Mesenteric fat pad (tissue), 1 donor: ENCODE measurements around the gene INPP5K. TPM values are rescaled to one million over a fixed set of nuclear protein-coding genes. Genes with fewer than 3 reads are reported as not detected.
"Not testable (repeated sequence)": the region's sequence is repeated elsewhere in the genome, so short reads cannot be mapped to it uniquely, and the experiment has no call there.

Experiments used
- DNase-seq: peaks from one replicate; pipeline ENCODE4 v3.0.0-alpha.2; 2020; ENCODE audit warnings: low spot score
- total RNA-seq: library from RNA; stranded (reverse); fragmentation: NEBNext Ultra II Directional; extraction: Animal tissue kit (Norgen Biotek cat#: 25700); gene quantifications from one replicate; pipeline ENCODE4 v1.2.1, GENCODE V29; 2021
- donor health status: DM: yes; HTN: yes; CAD: no.

Gene INPP5K
- total RNA-seq, 1 donor from 2014 or later: 77.6 TPM

- no peak for DNase-seq
These were observed 31.6 kb upstream of the INPP5K start for GRCh38 chr17:1548032-1548431.

- DNase-seq: no peak
These were observed 30.0 kb upstream of the INPP5K start for GRCh38 chr17:1546292-1546922.

DNA sequence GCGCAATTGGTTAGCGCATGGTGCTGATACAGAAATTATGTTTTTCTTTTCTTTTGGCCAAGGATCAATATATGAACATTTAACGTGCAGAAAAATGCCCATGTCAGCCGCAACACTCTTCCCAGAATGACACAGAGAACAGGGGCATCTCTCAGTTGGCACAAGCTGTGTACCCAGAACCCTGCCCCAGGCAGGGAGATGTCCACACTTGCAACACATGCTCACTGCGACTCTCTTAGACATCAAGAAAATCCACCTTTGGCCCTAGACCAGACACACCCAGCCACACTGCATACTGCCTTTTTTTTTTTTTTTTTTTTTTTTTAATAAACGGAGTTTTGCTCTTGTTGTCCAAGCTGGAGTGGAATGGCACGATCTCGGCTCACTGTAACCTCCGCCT, 29.2 kb upstream of the INPP5K start:
- no peak for DNase-seq

GRCh38 chr17:1542316-1542715, 25.9 kb upstream of the INPP5K start:
- no peak for DNase-seq

- no peak for DNase-seq
These were observed 25.0 kb upstream of the INPP5K start for GRCh38 chr17:1541367-1541904.

- DNase-seq: no peak
These were observed 23.4 kb upstream of the INPP5K start for GRCh38 chr17:1539811-1540210.

- DNase-seq: no peak
These were observed 19.3 kb upstream of the INPP5K start for GRCh38 chr17:1535737-1536136.

DNA sequence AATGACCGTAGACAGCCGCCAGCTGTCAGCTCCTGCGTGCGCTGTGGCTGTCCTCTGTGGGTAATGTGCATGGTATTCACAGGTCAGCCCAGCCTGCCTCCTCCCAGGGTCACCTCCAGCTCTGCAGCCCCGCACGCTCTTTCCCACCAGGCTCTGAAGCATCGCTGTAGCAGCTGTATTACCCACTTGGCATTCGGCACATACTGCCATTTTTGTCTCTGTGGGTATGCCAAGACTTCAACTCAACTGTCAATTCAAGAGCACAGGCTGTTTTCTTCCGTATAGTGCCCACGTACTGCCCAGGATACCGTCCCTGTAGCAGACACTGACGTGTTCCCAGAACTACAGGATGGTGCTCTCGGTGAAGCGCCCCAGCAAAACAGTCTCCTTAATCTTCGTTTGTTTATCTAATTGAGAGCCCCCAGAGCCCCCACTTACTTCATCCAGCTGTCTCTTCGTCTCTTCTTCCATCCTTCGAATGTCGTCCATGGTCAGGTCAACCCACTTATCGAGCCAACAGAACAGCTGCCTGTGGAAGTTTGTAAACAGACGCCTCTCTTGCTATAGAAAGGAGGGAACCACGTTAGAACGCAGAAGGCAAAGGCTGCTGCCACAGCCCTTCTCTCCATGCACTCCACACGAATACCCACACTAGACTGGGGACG, 17.4 kb upstream of the INPP5K start:
- no peak for DNase-seq

DNA sequence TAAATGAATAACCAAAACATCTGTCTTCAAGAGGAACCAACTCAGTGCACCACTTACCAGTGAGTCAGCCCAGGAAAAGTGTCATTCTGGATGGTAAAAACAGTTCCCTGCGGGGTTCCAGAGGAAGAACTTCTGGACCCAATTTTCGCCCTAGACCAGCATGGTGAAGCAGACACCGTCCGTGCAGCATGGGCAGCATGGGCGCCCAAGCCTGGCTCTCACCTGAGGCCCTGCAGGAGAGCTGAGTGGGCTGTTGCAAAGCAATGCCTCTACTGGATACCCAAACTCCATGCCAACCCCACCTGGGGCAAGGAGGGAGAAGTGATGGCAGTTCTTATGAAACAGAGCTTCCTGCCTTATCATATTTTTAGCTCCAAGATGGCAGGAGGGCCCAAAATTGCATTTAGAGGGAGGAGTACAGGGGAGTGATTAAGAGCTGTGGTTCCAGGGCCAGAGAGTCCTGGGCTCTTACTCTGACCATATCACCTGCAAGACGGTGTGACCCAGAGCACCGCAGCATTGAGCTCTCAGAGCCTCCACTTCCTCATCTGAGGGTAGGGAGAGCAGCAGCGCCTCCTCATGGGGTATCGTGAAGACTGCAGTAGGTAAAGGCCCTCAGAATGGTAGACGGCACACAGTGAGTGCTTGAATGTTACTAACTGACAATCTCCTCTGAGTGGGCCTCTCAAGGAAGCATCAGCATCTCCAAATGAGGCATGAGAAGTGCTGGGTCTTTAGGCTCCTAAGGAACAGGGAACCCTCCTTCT, 16.6 kb upstream of the INPP5K start:
- no peak for DNase-seq

DNA sequence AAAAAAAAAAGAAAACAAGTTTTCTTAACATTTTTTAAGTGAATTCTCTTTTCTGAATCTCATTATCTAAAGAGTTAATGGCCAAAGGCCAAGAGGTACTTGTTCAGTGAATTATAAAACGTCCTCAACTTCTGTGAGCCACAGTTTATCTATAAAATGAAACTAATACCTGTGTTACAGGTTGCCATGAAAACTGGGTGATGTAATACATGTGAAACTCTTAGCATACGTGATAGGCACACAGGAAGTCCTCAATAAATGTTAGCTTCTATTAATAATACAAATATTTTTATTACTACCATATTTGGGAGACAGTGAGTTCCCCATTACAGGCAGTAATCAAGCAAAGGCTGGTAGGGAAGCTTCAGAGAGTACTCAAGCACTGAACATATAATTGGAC, 13.5 kb upstream of the INPP5K start:
- DNase-seq: no peak

GRCh38 chr17:1526876-1527275, 10.5 kb upstream of the INPP5K start:
- DNase-seq: not testable (repeated sequence)

DNA sequence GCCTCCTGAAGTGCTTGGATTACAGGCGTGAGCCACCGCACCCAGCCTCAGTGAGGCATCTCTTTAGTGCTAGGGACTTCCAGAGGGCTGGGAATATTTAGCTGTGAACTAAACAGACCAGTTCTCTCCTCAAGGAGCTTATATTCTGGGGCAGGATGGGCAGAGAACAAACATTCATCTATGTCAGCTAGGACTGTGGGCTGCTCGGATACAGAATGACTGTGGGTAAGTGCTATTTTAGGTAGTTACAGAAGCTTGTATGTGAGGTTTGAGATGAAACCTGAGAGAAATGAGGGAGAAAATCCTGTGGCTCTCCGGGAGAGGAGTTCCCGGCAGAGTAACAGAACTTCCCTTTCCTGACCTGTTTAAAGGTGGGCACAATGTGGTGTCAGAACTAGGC, 6.2 kb upstream of the INPP5K start:
- DNase-seq: no peak

DNA sequence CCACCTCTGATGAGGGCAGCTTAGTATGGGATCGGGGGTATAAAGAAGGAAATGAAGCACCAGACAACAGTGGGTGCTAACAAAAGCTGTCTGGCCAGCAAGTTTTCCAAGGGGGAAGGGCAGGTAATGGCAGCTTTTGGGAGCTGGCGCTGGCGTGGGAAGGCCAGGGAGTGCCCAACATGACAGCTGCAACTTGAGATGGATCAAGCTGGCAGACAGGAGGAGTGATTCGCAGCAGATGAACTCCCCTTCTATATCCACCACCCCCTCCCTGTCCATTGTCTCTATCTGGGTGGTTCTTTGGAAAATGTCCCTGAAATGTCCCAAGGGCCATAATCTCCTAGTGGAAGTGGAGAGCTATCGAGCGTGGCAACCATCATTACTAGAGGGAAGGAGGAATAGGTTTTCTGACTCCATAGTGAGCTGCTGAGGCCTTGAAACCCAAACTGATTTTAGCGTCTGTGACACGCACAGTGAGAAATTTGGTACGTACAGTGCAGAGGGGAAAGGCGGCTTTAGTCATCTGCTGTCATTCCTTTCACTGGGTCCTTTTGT, 4.8 kb upstream of the INPP5K start:
- no peak for DNase-seq

DNA sequence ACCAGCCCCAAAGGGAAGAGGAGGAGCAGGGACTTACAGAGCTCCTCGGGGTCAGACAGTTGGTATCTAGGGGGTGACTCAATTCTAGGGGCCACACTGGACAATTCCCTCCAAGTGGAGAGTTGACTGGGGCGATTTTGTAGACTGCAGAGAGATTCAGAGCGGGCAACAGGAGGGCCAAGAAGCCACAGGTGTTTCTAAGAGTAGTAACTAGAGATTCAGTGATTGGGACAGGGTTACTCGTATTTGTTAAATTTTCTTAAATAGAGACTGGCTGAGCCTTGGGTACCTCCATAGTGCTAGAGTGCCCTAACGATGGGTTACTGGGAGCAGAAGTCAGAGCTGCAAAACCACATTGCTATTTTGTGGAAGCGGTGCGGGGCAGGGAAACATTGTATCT, 3.3 kb upstream of the INPP5K start:
- DNase-seq: no peak

DNA sequence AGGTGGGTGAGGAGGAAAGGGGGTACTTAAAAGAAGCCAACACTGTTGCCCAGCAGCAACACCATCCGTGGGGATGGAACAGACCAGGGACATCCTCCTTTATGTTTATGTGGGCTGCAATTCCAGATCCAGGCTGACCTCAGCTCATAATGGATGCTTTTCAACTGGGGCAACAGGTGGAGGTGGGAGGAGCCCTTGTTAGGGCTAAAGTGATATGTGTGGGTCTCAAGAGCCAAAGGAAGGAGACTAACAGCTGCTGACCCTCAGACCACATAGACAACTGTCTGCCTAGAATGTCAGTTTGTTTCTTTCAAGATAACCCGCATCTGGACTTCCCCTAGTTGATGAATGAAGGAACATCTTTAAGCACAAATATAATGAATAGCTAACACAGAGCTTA, 2.0 kb upstream of the INPP5K start:
- no peak for DNase-seq

- no peak for DNase-seq
These were observed 598 bp downstream of the INPP5K start for GRCh38 chr17:1515640-1516387.

DNA sequence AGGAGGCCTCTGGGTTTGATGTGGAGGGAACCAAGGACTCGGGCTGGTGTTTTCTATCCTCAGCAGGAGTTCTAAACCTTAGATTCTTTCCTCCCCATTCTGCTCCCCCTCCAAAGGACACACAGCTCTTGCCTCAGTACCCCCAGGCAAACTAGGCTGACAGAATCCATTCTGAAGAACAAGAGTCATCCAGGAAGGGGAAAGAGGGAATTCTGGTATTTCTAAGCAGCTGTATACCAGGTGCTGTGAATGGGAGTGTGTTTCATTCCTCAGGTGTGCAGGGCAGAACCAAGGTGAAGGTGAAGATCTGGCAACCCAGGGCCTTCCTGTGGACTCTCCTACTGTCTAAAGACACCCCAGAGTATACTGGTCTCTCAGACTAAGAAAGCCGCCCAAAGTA, 4.1 kb downstream of the INPP5K start:
- DNase-seq: no peak

DNA sequence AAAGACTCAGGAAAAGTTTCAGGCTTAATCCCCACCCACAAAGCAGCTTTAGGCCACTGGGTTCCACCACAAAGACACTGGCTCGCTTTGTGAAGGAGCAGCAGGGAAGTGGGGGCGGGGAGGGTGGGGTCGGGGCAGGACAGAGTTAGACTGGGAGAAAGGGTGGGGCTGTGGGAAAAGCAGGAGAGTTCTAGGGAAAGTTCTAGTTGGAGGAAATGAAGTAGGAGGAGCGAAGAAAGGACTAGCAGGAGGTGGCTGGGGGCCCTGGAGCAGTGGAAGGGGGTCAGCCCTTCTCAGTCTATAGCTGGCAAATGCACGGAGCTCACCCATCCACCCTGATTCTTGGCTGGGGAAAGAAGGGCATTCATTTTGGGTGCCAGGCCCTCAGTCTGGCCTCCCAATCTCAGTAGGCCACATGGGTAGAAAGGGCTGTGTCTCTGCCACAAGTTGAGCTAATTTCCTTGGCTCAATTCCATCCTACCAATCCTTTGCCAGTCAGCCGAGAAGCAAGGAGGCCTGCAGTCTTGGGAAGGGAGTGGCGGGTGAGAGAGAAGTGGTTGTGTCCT, 4.6 kb downstream of the INPP5K start:
- no peak for DNase-seq

DNA sequence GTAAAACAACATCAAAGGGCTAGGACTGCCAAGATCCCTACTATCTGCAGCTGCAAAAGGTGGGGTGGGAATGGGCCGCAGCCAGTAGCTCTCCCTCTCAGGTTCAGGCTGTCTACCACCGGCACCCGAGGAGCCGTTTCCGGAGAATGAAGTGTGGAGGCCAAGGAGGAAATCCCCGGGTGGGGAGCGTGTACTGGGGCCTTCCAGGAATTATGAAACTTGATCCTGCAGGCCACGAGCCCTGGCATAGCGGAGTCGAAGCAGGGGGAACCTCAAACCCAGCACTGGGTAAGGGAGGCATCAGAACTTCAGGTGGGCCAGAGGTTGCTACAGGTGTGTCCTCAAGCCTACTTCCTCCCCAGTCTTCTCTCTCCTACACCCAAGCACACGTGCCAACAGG, 5.1 kb downstream of the INPP5K start:
- DNase-seq: no peak

DNA sequence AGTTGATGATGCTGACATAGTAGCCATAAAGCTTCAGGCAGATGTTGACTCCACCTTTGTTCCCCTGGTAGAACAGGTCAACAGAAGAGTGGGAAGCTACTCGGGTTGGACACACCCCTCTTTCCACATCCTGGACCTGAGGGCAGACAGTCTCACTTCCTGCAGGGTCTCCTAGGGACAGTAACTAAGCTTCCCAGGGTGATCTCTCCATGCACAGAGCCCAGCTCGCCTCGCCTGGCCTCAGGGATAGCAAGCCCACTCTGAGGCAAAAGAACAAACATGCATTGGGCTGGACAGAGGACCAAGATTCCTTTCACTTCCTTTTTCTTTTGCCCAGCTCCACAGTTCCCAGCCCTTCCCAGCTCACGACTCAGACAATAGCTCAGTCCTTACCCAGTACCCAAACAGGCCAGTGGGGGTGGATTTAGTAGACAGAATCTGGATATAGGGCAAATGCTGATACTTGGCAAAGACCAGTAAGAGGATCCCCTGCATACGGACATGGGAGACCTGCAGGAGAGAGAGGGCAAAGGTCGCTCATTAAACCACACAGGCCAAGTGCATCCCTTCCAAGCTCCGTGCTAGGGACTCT, 7.0 kb downstream of the INPP5K start:
- DNase-seq: no peak

- DNase-seq: not testable (repeated sequence)
These were observed 7.7 kb downstream of the INPP5K start for GRCh38 chr17:1508709-1509108.
